Activated CD4-positive, CD25-positive, alpha-beta regulatory T cell treated with anti-CD3 and anti-CD28 coated beads, Interleukin-2, amount 50 U/mL, for 16 hours (primary cell): ENCODE data around the gene NAPA.

Experiments used
- DNase-seq: peaks from one replicate; pipeline ENCODE4 v3.0.0-alpha.2; 2020; ENCODE audit warnings: low read depth, low spot score

The NAPA gene

DNA sequence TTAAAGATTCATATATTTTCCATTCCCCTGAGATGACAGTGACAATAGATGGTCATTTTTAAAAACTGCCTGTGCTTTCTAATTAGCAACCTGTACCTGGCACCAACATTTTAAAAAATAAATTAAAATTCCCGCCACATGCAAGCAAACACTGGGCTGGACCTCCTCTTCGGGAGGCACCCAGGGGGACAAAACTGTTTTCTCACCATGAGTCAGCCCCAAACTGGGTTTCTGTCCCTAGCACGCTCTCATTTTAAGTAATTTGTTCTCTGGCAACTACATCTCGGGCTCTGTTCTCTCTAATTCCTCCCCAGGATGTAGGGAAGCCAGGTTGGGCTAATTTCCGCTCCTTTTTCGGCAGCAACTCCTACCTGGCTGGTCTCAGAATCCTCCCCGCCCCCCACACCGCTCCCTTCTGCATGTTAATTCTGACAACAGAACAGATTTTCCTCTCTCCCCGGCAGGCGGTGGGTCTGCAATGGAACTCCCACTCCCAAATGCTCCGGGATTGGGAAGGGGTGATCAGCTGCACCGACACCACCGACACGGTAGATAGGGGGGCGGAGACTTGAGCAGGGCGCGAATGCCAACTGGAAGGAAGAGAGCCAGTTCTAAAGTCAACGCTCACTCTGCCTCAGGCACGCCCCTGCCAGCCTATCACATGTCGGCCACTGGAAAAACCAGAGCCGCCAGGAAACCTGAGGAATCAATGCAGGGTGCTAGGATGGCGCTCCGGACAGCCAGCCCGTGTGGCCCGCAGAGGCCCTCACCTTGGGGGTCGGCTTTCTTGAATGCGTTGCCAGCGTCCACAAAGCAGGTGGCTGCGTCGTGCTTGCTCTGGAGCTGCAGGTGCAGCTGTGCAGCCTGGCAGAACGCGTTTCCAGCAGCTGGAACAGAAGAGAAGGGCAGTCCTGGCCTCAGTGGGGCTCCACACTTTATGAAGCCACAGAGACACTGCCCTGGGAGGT is 14.7 kb downstream of the NAPA start:
- DNase-seq, result no peak

DNA sequence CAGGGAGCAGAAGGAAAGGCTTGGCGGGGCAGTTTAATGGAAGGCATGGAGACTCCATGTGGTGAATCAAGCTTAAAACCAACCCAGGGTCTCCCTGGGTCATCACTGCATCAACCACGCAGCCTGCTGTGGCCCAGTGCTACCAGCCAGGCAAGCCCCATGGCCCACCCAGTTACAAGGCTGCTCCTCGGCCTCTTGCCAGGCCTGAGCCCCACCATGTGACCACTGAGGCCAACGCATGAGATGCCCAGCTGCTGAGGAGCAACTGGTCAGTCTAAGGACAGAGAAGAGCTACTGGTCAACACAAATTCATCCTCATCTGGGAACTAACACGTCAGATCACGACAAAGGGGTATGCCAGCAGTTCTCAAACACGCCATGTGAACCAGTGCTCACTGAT is 15.5 kb downstream of the NAPA start:
- DNase-seq, result no peak

DNA sequence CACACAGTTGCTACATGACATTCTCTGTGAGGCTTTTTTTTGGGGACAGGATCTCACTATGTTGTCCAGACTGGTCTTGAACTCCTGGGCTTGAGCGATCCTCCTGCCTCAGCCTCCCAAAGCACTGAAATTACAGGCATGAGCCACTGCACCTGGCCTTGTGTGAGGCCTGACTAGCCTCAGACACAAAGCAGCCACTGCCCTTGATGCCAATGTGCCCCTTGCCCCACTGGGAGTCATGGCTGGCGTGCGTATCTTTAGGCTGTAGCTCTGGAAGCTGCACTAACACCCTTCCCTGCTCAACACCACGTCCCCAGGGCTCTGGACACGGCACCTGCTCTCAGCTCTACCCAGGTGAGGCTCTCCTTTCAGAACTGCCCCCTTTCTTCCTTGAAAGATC is 16.3 kb downstream of the NAPA start:
- DNase-seq, result no peak

DNA sequence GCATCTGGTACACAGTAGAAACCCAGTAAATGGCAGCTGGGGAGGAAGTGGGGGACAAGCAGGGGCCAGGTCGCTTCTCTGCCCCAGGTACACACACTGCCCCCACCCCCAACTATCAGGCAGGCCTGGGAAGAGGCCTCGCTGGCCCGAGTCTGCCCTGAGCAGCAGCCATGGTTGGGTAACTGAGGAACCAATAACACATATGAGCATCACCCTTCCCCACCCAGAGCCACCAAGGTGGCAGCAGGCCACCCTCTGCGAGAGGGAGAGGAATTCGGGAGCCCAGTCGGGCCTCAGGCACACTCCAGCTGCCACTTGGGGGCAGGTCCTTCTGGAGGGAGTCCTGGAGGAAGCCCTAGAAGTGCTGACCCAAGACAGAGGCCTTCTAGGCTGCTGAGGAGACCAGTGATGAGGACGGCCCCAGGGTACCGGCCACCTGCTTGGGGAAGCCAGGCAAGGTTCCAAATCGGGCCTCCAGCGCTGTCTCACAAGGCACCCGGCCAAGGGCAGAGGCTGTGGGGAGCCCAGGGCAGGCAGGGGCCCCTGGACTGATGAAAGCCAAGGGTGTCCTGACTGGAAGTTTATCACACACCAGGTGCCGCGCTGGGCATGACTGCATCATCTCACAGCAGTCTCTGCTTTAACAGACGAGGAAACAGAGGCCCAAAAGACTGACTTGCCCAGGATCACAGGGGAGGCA is 16.9 kb downstream of the NAPA start:
- DNase-seq, result no peak

DNA sequence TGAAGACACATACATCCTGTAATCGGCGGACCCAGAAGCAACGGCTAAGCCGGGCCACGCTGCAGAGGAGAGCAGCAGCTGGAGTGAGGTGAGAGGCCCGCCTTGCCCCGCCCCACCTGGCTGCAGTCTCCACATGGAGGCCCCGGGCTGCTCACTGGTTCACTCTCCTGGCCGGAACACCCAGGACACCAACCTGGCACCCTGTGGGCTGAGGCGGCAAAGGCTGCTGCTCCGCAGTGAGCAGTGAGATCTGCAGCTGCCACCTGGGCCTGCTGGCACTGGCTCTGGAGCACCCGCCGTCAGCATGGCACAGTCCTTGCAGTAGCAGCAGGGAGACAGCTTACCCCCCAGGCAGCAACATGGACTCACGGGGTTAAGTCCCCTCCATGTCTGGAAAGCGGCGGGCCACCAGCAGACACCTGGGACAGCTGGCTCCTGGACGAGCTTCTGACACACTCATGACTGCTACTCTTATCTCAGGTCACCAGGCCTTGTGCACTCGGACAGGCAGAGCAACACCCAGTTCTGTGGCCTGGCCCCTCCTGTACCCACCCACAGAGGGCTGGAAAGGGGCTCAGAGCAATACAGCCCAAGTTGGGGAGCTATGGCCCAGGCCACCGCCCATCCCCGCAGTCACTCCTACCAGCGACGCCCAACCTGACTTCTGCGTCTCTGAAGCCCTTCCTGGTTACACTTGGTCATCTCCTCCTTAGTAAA is 17.7 kb downstream of the NAPA start:
- DNase-seq, result no peak

DNA sequence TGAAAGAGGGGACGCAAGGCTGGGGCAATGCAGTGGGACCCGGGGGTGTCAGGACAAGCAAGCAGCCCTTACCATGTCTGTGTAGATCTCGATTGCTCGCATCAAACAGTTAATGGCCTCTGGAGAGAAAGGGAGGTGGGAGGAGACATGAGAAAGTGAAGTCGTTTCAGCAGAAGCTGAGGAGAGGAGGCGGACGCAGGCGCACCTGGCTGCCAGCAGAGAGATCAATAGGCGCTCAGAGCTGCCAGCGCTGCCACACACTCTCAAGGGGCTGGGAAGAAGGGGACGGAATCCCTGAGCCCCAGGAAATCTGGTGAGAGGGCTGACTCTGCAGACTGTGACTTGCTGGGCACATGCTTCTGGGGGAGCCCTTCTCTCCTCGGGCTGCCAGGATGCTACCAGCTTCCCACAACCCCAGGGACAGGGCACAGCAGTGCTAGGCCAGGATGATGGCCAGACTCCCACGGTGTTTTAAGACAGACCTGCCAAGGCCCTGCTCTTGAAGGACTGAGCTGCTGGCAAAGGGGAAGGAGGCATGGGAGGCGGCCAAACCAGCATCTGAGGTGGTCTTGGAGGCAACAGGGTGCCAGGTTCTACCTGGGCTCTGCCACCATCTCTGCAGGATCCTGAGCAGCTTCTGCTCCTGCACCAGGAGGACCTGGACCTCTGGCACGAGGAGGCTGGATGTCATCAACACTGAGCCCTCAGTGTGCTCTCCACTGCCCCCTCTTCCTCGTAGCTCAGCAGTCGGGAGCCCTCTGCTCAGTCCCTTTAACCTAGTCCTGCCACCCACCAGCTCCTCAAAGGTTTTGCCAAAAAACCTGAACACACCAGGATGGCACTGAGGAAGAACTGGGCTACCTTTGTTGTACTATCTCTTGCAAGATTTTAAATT is 19.1 kb downstream of the NAPA start:
- no peak for DNase-seq

DNA sequence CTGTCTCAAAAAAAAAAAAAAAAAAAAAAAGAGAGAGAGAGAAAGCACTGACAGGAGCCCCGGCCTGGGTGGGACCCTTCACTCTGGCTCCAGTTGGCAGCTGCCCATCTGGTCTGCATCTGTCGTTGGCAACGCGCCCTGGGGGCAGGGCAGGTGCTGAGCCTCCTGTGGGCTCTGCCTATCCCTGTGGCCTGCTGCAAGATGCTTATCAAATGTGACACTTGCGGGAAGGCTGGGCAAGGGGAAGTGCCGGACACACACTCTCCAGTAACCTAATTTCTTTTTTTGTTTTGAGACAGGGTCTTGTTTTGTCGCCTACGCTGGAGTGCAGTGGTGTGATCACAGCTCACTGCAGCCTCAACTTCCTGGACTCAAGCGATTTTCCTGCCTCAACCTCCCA is 20.1 kb downstream of the NAPA start:
- DNase-seq, result no peak

DNA sequence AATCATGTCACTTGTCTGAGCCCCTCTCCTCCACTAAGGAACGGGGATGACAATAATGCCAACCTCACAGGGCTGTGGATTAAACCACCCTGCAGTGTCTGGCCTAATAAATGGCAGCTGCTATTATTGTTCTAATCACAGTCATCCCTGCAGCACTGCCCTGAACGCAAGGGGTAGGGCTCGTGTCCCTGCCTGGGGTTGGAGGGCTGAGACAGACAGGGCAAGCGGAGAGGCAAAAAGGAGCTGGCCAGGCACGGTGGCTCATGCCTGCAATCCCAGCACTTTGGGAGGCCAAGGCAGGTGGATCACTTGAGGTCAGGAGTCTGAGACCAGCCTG is 20.7 kb downstream of the NAPA start:
- DNase-seq, result no peak

DNA sequence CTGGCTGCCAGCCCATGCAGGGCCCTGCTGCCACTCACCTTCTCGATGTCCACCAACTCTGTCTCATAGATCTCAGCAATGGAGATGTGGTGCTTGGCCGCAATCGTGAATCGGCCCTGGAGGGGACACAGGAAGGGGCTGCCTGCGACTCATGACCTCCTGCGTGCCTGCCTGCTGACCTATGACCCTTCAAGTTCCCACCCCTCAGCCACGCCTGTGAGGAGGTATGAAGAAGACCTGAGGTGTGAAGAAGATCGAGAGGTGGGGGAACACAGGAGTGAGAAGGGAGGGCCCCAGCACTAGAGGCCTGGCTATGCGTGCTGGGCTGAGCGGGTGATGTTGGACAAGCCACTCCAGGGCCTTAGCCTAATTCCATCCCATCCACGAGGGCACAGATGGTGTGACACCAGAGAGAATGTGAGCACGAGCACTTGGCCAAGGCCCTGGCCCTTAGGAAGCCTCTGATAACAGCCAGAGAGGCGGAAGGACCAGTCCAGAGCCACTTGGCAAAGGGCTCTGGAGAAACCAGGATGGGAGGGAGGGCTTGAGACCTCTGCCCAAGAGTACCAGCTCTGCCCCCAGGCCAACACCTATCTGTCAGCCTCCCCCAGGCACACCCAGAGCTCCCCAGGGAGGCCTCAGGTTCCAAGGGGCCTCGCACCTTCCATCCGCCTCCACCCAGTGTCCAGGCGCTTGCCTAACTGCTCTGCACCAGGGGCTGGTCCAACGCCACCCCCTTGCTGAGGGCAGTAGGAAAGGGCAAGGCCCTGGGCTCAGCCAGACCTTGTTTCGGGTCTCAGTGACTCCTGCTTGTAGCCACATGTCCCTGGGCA is 21.3 kb downstream of the NAPA start:
- no peak for DNase-seq

DNA sequence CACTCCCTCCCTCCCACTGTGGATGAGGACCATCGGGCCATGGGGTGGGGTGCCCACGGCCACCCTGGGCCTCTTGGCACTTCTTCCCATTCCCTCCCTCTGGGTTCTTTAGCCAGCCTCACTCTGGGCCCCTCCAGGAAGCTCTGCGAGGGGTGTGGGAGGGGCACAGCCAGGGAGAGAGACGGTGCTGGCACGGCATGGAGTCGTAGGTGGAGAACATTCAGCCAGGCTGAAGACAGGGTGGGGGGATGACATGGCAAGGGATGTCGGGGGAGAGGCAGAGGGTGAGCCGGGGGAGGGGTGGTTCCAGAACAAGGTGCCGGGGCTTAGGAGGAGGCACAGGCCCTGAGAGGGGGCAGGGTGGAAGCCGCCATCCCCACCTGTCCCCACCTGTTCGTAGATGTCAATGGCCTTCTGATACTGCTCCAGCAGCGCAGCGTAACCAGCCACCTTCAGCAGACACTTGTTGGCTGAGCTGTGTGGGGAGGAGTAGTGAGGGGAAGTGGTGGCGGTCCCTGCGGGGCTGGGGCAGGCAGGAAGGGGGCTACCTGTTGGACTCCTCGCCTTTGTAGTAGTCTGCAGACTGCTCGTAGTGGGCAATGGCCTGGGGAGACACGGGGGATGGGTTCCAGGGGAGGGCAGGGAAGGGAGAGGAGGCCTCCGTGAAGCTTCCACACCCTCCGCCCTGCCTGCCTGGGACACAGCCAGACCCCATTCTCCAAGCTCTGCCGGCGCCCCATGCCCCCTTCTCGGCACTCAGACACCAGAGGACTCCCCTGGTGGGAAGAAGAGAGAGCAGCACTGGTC is 22.1 kb downstream of the NAPA start:
- no peak for DNase-seq

DNA sequence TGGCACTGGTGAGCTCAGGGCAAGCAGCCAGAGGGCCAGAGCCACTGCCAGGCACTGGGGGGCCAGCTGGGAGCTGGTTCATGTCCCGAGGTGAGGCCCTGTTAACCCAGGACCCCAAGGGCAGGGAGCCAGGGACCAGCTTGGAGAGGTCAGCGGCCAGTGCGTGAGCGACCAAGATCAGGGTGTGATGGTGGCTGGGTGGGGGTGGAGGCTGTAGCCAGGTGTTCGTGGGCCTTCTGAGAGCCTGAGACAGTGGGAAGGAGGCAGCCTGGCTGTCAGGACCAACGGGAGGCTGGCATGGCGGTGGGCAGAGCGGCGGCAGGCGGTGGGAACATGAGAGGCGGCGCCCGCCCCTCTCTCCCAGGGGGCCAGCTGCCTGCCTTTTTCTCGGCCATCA is 22.7 kb downstream of the NAPA start:
- DNase-seq, result no peak

DNA sequence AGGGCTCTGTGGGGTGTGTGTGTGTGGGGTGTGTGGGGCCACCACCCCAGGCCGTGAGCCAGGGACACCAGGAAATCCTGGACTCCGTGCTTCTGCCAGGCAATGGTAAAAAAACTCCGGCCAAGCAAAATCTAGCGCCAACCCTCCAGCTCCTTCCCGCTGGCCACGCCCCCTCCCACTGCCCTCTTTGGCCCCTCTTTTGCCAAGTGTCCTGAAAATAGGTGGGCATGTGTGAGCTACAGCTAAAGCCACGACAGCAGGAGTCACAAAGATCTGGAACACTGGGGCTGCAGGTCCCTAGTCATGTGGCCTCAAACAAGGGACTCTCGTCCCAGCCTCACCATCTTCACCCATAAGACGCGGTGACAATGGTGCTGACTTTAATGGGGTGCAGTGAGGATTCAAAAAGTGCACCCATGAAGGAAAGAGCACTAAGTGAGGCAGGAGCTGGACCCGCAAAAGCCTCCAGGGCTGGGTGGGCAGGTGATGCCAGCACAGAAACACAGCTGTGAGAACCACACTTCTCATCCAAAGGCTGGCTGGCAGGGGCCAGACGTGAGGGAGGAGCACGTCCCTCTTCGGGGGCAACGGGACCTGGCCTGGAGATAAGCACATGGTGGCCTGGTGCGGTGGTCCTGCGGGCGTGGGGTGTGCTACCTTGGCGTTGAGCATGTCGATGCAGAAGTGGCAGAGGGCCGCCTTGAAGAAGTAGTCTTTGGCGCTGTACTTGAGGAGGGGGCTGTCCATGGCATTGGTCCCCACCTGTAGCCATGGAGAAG is 23.3 kb downstream of the NAPA start:
- no peak for DNase-seq

DNA sequence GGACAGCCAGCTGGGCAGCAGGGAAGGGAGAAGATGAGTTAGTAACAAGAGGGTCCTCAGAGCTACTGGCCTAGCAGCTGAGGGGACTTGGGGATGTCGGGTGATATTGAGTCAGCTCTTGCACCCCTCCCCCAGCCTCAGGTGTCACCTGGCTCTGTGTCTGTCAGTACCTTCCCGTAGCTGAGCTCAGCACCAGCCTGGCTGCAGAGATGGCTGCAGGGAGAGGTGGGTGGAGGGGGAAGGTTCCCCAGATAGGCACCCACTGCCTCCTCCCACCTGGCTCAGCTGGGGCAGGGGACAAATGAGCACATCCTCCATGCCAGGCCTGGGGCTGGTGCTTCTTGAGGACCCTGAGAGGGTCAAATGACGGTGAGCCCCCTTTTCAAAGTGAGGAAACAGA is 24.0 kb downstream of the NAPA start:
- DNase-seq, result no peak

DNA sequence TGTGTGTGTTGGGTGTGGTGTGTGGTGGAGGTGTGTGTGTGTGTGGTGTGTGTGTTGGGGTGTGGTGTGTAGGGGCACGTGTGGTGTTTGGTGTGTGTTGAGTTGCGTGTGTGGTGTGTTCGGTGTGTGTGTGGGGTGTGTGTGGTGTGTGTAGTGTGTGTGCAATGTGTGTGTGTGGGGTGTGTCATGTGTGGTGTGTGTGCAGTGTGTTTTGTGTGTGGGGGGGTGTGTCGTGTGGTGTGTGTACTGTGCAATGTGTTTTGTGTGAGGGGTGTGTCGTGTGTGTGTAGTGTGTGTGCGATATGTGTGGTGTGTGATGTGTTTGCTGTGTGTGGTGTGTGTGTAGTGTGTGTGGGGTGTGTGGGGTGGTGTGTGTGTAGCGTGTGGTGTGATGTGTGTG is 24.8 kb downstream of the NAPA start:
- no peak for DNase-seq

DNA sequence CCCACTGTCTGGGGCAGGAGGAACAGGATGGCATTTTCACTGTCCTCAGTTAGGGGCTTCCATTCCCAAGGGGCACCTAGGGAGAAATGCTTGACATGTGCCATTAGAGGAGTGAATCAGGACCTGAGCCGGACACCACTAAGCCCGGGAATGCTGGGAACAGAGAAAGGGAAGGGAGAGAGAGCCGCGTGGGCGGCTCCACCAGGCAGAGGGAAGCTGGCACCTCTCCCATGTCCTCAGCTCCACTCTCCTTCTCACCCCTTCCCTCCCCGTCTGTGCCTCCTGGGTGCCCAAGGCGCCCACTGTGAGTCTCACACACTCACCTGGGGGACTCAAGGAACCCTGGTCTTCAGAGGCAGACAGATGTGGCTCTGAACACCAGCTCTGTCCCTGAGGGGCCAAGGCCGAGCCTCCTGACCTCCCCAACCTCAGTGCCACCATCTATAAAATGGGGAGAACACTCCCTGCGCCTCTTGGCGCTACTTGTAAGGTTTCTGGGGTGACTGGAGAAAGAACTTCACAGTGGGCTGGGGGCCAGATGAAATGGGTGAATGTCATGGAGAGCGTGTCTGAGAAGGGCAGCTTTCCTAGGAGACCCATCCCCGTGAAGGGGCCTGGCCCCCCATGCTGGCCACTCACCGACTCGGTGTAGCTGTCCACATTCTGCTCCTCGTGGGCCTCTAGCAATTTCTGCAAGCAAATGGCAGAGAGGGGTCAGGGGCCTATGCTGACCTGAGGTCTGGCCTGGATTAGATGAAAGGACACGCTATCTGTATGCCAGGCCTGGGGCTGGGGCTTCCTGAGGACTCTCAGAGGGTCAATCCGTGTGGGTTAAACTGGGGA is 25.6 kb downstream of the NAPA start:
- DNase-seq, result no peak

DNA sequence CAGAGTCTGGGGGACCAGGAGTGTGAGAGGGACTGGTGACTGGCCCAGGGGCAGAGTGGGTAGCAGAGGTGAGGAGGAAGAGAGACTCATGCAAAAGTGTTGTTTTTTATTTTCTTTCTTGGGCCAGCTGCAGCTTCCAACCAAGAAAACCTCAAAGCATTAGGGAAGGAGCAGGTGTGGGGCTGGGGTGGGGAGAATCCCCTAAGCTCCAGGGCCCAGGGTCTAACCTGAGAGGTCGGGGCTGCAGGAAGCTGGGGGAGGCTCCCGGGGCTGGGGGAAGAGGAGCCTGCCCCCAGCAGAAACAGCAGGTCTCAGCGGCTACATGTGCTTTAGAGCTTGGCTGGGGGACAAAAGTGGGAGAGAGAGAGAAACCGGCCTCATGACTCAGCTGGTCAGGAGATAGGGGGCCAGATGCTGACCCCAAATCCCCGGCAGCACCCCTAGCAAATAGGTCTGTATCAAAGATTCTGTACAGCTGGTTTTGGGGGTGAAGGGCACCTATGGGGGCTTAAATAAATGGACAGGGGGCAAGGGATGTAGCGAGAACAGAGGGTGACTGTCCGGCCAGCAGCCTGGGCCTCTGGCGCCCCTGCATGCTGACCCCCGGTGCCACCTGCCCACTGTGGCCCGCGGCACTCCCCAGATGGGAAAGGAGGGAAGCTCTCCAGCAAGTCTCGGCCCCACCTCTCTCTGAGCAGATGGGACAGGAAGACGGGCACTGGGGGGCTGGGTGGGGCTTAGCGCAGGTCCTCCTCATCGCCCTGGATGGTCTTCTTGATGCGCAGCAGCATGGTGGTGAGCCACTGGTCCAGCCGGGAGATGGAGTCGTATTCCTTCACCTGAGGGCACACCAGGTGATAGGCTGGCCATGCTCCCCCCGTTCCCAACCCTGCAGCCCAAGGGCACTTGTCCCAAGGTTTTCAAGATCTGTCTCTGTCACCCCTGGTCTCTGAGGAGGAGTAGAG is 27.0 kb downstream of the NAPA start:
- DNase-seq, result no peak

DNA sequence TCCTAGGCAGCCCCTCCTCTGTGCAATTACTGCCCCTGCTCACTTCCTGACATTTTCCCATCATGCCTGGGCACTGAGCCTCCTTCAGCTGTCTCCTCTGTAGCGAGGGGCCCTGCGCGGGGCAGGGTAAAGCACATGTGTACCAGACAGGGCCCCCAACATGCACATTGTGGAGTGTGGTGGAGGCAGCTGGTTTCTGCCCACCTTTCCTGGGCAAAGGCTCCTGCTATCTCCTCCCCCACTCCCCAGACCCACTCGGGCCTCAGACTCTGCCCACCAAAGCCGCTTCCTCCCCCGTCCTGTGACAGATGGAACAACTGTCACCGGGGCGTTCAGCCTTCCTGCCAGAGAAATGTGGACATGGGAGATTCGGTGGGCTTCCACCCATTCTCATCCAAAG is 28.0 kb downstream of the NAPA start:
- DNase-seq, result no peak
